ENCODE measurements around the gene RTP5. TPM values are rescaled to one million over a fixed set of nuclear protein-coding genes. Genes with fewer than 3 reads are reported as not detected.
"Not testable (repeated sequence)": the region's sequence is repeated elsewhere in the genome, so short reads cannot be mapped to it uniquely, and the experiment has no call there.

The RTP5 gene
- total and polyA plus RNA-seq, 2 donors (not counting 1 experiment from before 2014, with no cell fraction given), result not detected

- no peak overlapping the region for H3K9ac ChIP-seq (ENCODE audit: insufficient read depth, low read length)
- no peak for DNase-seq (ENCODE audit: low read depth in 2 of 2)
- no peaks in the 10 kb centered on the region for H3K4me1 ChIP-seq (ENCODE audit: control insufficient read depth, extremely low read depth, insufficient read depth, low read length)
- H2AFZ ChIP-seq (ENCODE audit: low read length), result no peak overlapping the region
- no peaks in the 10 kb centered on the region for H3K36me3 ChIP-seq (ENCODE audit: control insufficient read depth, insufficient read depth, low read length)
- no peak overlapping the region for H3K4me3 ChIP-seq (replicated peaks in 1 of 4; ENCODE audit: control extremely low read depth in 1 of 4, insufficient read depth in 1 of 4, low read depth in 3 of 4, low read length in 4 of 4)
- H3K27ac ChIP-seq (ENCODE audit: insufficient read depth, low read length), result no peak overlapping the region
- TF ChIP-seq EZH2 (IDR thresholded peaks at IDR 0.05; ENCODE audit: low read length, missing control alignments), result no peak
- TF ChIP-seq CTCF (conservative IDR thresholded peaks at IDR 0.05 in 1 of 2, IDR thresholded peaks at IDR 0.05 in 1 of 2; ENCODE audit: low read depth in 1 of 2, low read length in 2 of 2), result no peak
- H3K27me3 ChIP-seq (ENCODE audit: control insufficient read depth, insufficient read depth, low read length), result peaks cover 3% of the 10 kb centered on the region
- H3K9me3 ChIP-seq (ENCODE audit: control insufficient read depth, insufficient read depth, low read depth, low read length), result no peaks in the 10 kb centered on the region
- H3K79me2 ChIP-seq (ENCODE audit: control insufficient read depth, insufficient read depth, low read length), result no peaks in the 10 kb centered on the region
- no peaks in the 10 kb centered on the region for H4K20me1 ChIP-seq (ENCODE audit: control insufficient read depth, extremely low read depth, insufficient read depth, low read length)
- no peak overlapping the region for H3K4me2 ChIP-seq (ENCODE audit: extremely low read depth, insufficient read depth, low read length)
These were observed 37.5 kb downstream of the RTP5 start for GRCh38 chr2:241906826-241907570.

- not testable (repeated sequence) for H3K27ac ChIP-seq (ENCODE audit: insufficient read depth, low read length); H3K4me2 ChIP-seq (ENCODE audit: extremely low read depth, insufficient read depth, low read length); H3K36me3 ChIP-seq (ENCODE audit: control insufficient read depth, insufficient read depth, low read length); H3K4me1 ChIP-seq (ENCODE audit: control insufficient read depth, extremely low read depth, insufficient read depth, low read length); H3K79me2 ChIP-seq (ENCODE audit: control insufficient read depth, insufficient read depth, low read length); H3K4me3 ChIP-seq (replicated peaks in 1 of 4; ENCODE audit: control extremely low read depth in 1 of 4, insufficient read depth in 1 of 4, low read depth in 3 of 4, low read length in 4 of 4); DNase-seq (ENCODE audit: low read depth in 2 of 2); H4K20me1 ChIP-seq (ENCODE audit: control insufficient read depth, extremely low read depth, insufficient read depth, low read length); H3K27me3 ChIP-seq (ENCODE audit: control insufficient read depth, insufficient read depth, low read length); H2AFZ ChIP-seq (ENCODE audit: low read length); H3K9ac ChIP-seq (ENCODE audit: insufficient read depth, low read length); H3K9me3 ChIP-seq (ENCODE audit: control insufficient read depth, insufficient read depth, low read depth, low read length)
These were observed 38.3 kb downstream of the RTP5 start for GRCh38 chr2:241907831-241908230.

- H4K20me1 ChIP-seq (ENCODE audit: control insufficient read depth, extremely low read depth, insufficient read depth, low read length), result no peaks in the 10 kb centered on the region
- H3K27me3 ChIP-seq (ENCODE audit: control insufficient read depth, insufficient read depth, low read length), result no peaks in the 10 kb centered on the region
- TF ChIP-seq EZH2 (IDR thresholded peaks at IDR 0.05; ENCODE audit: low read length, missing control alignments) (no peak), CTCF (conservative IDR thresholded peaks at IDR 0.05 in 1 of 2, IDR thresholded peaks at IDR 0.05 in 1 of 2; ENCODE audit: low read depth in 1 of 2, low read length in 2 of 2) (no peak)
- H3K9me3 ChIP-seq (ENCODE audit: control insufficient read depth, insufficient read depth, low read depth, low read length), result no peaks in the 10 kb centered on the region
- no peak overlapping the region for H2AFZ ChIP-seq (ENCODE audit: low read length)
- H3K4me2 ChIP-seq (ENCODE audit: extremely low read depth, insufficient read depth, low read length), result no peak overlapping the region
- H3K4me1 ChIP-seq (ENCODE audit: control insufficient read depth, extremely low read depth, insufficient read depth, low read length), result no peaks in the 10 kb centered on the region
- no peaks in the 10 kb centered on the region for H3K36me3 ChIP-seq (ENCODE audit: control insufficient read depth, insufficient read depth, low read length)
- DNase-seq (ENCODE audit: low read depth in 2 of 2), result no peak
- no peak overlapping the region for H3K9ac ChIP-seq (ENCODE audit: insufficient read depth, low read length)
- H3K27ac ChIP-seq (ENCODE audit: insufficient read depth, low read length), result no peak overlapping the region
- no peak overlapping the region for H3K4me3 ChIP-seq (replicated peaks in 1 of 4; ENCODE audit: control extremely low read depth in 1 of 4, insufficient read depth in 1 of 4, low read depth in 3 of 4, low read length in 4 of 4)
- H3K79me2 ChIP-seq (ENCODE audit: control insufficient read depth, insufficient read depth, low read length), result no peaks in the 10 kb centered on the region
These were observed 39.3 kb downstream of the RTP5 start for GRCh38 chr2:241908686-241909420.

Data from fibroblast of lung (primary cell).